Upper lobe of left lung (tissue), 6 donors: ENCODE data around the gene LRRC37A3. TPM values are rescaled to one million over a fixed set of nuclear protein-coding genes. Genes with fewer than 3 reads are reported as not detected.
"Not testable (repeated sequence)": the region's sequence is repeated elsewhere in the genome, so short reads cannot be mapped to it uniquely, and the experiment has no call there.

Experiments used
- ATAC-seq, 2 donors: fragments of 200-7000 bp; cut with Tn5 transposase; one replicate each; pipeline ENCODE4 v1.9.1; 2022; ENCODE audit warnings: mild to moderate bottlenecking in 2 of 2, moderate library complexity in 2 of 2; ENCODE audit not compliant: low FRiP score in 2 of 2
- DNase-seq, 2 donors: peaks; one replicate each; pipeline ENCODE4 v3.0.0-alpha.2; 2019 to 2020
- H3K27ac ChIP-seq, 4 donors: fragments of 200-600 bp; sonication (generic); one replicate each; pipeline ENCODE4 v1.5.1; 2016 to 2019
- H3K27me3 ChIP-seq, 4 donors: fragments of 200-600 bp; sonication (generic); one replicate each; pipeline ENCODE4 v1.5.1; 2017 to 2019
- H3K36me3 ChIP-seq, 4 donors: fragments of 200-600 bp; sonication (generic); one replicate each; pipeline ENCODE4 v1.5.1; 2016 to 2019
- H3K4me1 ChIP-seq, 4 donors: fragments of 200-600 bp; sonication (generic); one replicate each; pipeline ENCODE4 v1.5.1; 2018 to 2019
- H3K4me3 ChIP-seq, 4 donors: fragments of 200-600 bp; sonication (generic); one replicate each; pipeline ENCODE4 v1.5.1; 2017 to 2019; ENCODE audit warnings: mild to moderate bottlenecking in 2 of 4, moderate library complexity in 1 of 4
- H3K9me3 ChIP-seq, 4 donors: fragments of 200-600 bp; sonication (generic); one replicate each; pipeline ENCODE4 v1.5.1; 2018 to 2019
- EP300 ChIP-seq, 4 donors: sonication (generic); formaldehyde crosslinking; IDR thresholded peaks; one replicate each; pipeline ENCODE4 v1.5.1; 2017; ENCODE audit warnings: antibody characterized with exemption in 4 of 4, control low read depth in 2 of 4
- POLR2A ChIP-seq, 4 donors: fragments of 450-650 bp; IDR thresholded peaks; one replicate each; pipeline ENCODE4 v1.5.1; 2016 to 2017; ENCODE audit warnings: antibody characterized with exemption in 4 of 4, mild to moderate bottlenecking in 2 of 4
- POLR2AphosphoS5 ChIP-seq, 2 donors: sonication (generic); formaldehyde crosslinking; IDR thresholded peaks; one replicate each; pipeline ENCODE4 v1.5.1; 2017; ENCODE audit warnings: antibody characterized with exemption in 2 of 2
- WGBS, 2 donors: methylation state at CpG; one replicate each; pipeline ENCODE4 v1.1.5; 2017 to 2018; 5-methylcytosine and 5-hydroxymethylcytosine counted together
- total RNA-seq, 6 donors: library from RNA; depleted of rRNA in 4 of 6; stranded (reverse); fragments of >200 nt in 4 of 6; gene quantifications; one replicate each; pipeline versions ENCODE4 v1.1.0 to v1.2.1, GENCODE V29; 2016 to 2021
- TF ChIP-seq, protein P1 (sequence below), 6 experiments: fragments of 450-650 bp in 4 of 6; fragments of 200-600 bp in 2 of 6; sonication (generic) in 2 of 6; IDR thresholded peaks; one replicate each; pipeline ENCODE4 v1.5.1; 2016 to 2019; ENCODE audit warnings: antibody characterized with exemption in 6 of 6
- donor health status: DM: no; HTN: no; CAD: no; lungs with moderate emphysema.
- donor health status: DM: no; HTN: yes; CAD: no; lungs with severe emphysema.

Gene LRRC37A3
- total RNA-seq, 6 donors from 2014 or later = 4.0 to 13.6 (median 10.4) TPM

DNA sequence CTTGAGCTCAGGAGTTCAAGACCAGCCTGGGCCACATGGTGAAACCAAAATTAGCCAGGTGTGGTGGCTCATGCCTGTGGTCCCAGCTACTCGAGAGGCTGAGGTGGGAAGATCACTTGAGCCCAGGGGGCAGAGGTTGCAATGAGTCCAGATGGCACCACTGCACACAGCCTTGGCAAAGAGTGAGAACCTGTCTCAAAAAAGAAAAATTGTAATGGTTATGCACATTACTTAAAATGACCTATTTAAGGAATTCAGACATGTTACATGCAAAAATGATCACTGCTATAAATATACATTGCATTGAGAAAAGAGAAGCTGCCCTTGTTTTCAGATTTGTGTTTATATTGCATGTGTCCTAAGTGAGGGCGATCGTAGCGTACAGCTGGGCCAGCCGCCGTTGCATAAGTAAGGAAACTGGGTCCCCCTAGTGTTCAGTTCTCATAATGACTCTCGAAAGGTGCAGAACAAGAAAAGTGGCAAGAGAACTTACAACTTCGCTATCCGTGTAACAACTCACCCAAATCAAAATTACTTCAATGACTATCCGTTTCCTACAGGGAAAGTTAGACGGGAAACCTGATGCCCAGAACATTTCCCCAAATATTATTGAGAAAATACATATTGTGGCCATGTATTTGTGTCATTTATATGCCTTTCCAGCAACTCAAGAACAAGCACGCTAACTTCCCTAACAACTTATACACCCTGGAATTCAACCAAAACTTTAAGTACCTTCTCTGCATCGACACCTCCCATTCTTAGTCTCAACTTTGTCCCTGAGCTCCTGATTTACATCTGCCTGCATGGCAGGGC is 42.5 kb upstream of the LRRC37A3 start:
- peaks cover 8 to 26% (median 16%) of the 10 kb centered on the region in 4 donors for H3K4me1 ChIP-seq
- not testable (repeated sequence) for H3K36me3 ChIP-seq, H3K9me3 ChIP-seq, H3K27ac ChIP-seq, H3K27me3 ChIP-seq
- DNase-seq (peak in 1 of 2 donors; percentile 46), ATAC-seq (peak; percentile 89 to 90)
- TF ChIP-seq, protein P1, sequence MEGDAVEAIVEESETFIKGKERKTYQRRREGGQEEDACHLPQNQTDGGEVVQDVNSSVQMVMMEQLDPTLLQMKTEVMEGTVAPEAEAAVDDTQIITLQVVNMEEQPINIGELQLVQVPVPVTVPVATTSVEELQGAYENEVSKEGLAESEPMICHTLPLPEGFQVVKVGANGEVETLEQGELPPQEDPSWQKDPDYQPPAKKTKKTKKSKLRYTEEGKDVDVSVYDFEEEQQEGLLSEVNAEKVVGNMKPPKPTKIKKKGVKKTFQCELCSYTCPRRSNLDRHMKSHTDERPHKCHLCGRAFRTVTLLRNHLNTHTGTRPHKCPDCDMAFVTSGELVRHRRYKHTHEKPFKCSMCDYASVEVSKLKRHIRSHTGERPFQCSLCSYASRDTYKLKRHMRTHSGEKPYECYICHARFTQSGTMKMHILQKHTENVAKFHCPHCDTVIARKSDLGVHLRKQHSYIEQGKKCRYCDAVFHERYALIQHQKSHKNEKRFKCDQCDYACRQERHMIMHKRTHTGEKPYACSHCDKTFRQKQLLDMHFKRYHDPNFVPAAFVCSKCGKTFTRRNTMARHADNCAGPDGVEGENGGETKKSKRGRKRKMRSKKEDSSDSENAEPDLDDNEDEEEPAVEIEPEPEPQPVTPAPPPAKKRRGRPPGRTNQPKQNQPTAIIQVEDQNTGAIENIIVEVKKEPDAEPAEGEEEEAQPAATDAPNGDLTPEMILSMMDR (IDR thresholded peaks at IDR 0.05) = peak; percentile 54 to 83 (median 78)
- H3K4me3 ChIP-seq = peak overlapping the region in 2 of 4 donors; percentile 12 to 22
- WGBS, 2 donors = 4% methylated on average over 13 of the region's 13 CpGs

- Histone ChIP-seq H3K4me3 (no peak overlapping the region), H3K27me3 (no peaks in the 10 kb centered on the region), H3K27ac (no peak overlapping the region), H3K9me3 (no peaks in the 10 kb centered on the region), H3K4me1 (no peaks in the 10 kb centered on the region), H3K36me3 (no peaks in the 10 kb centered on the region)
- 83 to 91% methylated on average over 1 of the region's 1 CpG for WGBS, 2 donors
- no peak for ATAC-seq
- no peak for DNase-seq
- TF ChIP-seq POLR2A (IDR thresholded peaks at IDR 0.05) = no peak
- TF ChIP-seq POLR2AphosphoS5 (IDR thresholded peaks at IDR 0.05) = no peak
- TF ChIP-seq, protein P1 (IDR thresholded peaks at IDR 0.05) = no peak
- TF ChIP-seq EP300 (IDR thresholded peaks at IDR 0.05) = no peak
These were observed 32.6 kb upstream of the LRRC37A3 start for GRCh38 chr17:64951877-64952276.

DNA sequence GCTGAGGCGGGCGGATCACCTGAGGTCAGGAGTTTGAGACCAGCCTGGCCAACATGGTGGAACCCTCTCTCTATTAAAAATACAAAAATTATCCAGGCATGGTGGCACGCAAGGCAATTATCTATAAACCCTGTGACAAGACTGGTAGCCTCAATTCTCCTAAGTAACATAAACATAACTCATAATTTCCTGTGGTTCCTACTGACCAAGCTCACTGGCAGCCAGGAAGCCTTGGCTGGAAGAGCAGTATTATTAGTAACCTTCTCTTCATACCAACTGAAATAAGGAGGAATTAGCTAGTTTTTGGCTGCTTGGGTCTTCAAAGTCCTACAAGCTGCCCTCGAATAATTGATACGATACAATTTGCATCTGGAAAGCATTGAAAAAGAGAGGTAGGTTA is 31.6 kb upstream of the LRRC37A3 start:
- Histone ChIP-seq H3K27ac (no peak overlapping the region), H3K36me3 (no peaks in the 10 kb centered on the region), H3K4me3 (no peak overlapping the region), H3K9me3 (no peaks in the 10 kb centered on the region), H3K4me1 (no peaks in the 10 kb centered on the region), H3K27me3 (no peaks in the 10 kb centered on the region)
- TF ChIP-seq POLR2A (IDR thresholded peaks at IDR 0.05) (no peak), EP300 (IDR thresholded peaks at IDR 0.05) (no peak), POLR2AphosphoS5 (IDR thresholded peaks at IDR 0.05) (no peak)
- TF ChIP-seq, protein P1 (IDR thresholded peaks at IDR 0.05) = no peak
- 85 to 92% methylated on average over 5 of the region's 5 CpGs for WGBS, 2 donors
- DNase-seq = no peak
- no peak for ATAC-seq

DNA sequence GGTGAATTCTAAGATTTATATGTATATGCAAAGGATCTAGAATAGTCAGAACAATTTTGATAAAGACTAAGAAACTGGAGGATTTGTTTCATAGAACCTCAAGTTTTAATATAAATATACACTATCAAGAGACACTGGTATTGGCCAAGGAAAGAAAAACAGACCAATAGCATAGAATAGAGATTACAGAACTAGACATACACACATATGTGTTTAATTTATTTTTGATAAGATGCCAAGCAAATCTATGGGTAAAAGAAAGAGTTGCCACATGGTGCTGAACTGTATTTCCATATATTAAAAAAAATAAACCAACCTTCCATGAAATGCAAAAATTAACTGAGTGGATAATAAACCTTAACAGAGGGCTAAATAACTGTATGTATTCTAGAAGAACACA is 27.9 kb upstream of the LRRC37A3 start:
- no peak for ATAC-seq
- TF ChIP-seq POLR2A (IDR thresholded peaks at IDR 0.05) (no peak), POLR2AphosphoS5 (IDR thresholded peaks at IDR 0.05) (no peak), EP300 (IDR thresholded peaks at IDR 0.05) (no peak)
- TF ChIP-seq, protein P1 (IDR thresholded peaks at IDR 0.05) = no peak
- Histone ChIP-seq H3K36me3 (no peaks in the 10 kb centered on the region), H3K4me1 (no peaks in the 10 kb centered on the region), H3K27ac (no peak overlapping the region), H3K9me3 (no peaks in the 10 kb centered on the region), H3K27me3 (no peaks in the 10 kb centered on the region), H3K4me3 (no peak overlapping the region)
- DNase-seq = no peak

DNA sequence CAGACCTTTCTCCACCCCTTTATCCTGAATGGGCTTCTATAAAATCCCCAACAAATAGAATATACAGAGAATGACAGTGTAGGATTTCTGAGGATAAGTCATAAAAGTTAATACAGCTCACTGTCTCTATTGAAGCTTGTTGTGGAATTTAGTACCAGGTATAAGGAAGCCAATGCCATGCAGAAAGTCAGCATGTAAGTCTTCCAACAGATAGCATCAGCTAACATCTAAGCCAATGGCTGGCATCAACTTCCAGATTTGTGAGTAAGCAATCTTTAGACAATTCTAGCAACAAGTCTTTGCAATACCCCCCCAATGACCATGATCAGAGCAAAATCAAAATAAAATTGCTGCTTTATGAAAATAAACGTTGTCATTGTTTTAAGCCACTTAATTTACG is 22.5 kb upstream of the LRRC37A3 start:
- Histone ChIP-seq H3K27me3 (no peaks in the 10 kb centered on the region), H3K4me3 (no peak overlapping the region), H3K4me1 (peaks cover 4 to 8% (median 6%) of the 10 kb centered on the region in 4 donors), H3K9me3 (no peaks in the 10 kb centered on the region), H3K27ac (no peak overlapping the region), H3K36me3 (no peaks in the 10 kb centered on the region)
- TF ChIP-seq, protein P1 (IDR thresholded peaks at IDR 0.05) = no peak
- TF ChIP-seq POLR2AphosphoS5 (IDR thresholded peaks at IDR 0.05) (no peak), POLR2A (IDR thresholded peaks at IDR 0.05) (no peak), EP300 (IDR thresholded peaks at IDR 0.05) (no peak)
- ATAC-seq (no peak), DNase-seq (no peak)
- 80 to 89% methylated on average over 2 of the region's 2 CpGs for WGBS, 2 donors
